ENCODE data around the gene PEX26.
A peak's percentile ranks its signal among the peaks of the same experiment; 100 is the strongest.

PEX26 gene

DNA sequence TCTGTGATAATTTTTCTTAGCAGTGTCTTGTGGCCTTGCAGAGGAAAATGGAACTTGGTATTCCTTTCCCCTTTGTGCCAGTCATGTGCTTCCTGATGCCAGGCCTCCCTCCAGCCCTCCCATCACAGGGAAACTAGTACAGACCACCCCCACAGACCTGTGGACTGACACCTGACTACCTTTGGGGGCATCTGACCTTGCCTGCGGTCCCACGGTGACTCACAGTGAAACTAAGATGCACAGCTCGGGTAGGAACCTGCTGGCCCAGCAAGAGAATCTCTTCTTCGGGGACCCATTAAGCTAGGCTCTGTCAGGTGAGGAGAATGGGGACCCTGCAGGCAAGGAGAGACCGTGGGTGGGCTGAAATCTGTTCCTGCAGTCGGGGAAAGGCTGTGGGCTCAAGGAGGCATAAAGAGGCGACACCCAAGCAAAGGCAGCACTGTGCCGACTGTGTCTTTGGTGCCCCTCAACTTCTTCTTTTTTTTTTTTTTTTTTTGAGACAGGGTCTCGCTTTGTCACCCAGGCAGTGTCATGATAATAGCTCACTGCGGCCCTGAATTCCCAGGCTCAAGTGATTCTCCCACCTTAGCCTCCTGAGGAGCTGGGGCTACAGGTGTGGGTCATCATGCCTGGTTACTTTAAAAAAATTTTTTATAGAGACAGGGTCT is 20.8 kb upstream of the PEX26 start:
- peak; percentile 41 for DNase-seq (ENCODE audit: low read depth)
- TF ChIP-seq, protein P1, sequence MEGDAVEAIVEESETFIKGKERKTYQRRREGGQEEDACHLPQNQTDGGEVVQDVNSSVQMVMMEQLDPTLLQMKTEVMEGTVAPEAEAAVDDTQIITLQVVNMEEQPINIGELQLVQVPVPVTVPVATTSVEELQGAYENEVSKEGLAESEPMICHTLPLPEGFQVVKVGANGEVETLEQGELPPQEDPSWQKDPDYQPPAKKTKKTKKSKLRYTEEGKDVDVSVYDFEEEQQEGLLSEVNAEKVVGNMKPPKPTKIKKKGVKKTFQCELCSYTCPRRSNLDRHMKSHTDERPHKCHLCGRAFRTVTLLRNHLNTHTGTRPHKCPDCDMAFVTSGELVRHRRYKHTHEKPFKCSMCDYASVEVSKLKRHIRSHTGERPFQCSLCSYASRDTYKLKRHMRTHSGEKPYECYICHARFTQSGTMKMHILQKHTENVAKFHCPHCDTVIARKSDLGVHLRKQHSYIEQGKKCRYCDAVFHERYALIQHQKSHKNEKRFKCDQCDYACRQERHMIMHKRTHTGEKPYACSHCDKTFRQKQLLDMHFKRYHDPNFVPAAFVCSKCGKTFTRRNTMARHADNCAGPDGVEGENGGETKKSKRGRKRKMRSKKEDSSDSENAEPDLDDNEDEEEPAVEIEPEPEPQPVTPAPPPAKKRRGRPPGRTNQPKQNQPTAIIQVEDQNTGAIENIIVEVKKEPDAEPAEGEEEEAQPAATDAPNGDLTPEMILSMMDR (IDR thresholded peaks at IDR 0.05; ENCODE audit: insufficient read depth, low read depth, low read length, missing control alignments): no peak
- H3K4me3 ChIP-seq (ENCODE audit: low read length): no peak overlapping the region

DNA sequence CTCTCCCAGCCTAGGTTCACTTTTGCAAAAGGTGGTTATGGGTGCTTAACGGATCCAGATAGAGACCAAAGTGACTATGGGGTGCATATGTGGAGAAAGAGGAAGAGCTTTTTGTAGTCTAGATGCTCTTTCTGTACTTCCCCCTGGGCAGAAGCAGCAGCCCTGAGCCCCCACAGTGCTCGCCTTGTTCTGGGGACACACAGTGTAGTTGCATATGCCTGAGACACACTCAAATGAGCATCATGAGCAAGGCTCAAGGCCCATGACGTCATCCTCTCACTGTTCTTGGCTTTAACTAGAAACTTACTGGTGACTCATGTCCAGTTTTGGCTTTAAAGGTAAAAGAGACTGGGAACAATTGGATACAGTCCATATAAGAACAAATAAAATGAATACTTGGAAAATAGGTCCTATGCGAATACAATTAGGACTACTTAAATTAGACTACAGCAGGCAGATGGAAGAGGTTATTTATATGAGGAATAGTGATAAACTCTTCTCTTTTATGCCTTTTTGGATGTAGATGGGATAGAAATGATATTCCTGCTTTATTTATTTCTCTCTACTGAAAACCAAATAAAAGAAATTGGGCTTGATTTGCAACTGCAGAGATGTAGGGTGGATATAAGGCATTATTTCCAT is 20.1 kb upstream of the PEX26 start:
- DNase-seq (ENCODE audit: low read depth): peak; percentile 98
- no peak overlapping the region for H3K4me3 ChIP-seq (ENCODE audit: low read length)
- TF ChIP-seq, protein P1 (IDR thresholded peaks at IDR 0.05; ENCODE audit: insufficient read depth, low read depth, low read length, missing control alignments): no peak

DNA sequence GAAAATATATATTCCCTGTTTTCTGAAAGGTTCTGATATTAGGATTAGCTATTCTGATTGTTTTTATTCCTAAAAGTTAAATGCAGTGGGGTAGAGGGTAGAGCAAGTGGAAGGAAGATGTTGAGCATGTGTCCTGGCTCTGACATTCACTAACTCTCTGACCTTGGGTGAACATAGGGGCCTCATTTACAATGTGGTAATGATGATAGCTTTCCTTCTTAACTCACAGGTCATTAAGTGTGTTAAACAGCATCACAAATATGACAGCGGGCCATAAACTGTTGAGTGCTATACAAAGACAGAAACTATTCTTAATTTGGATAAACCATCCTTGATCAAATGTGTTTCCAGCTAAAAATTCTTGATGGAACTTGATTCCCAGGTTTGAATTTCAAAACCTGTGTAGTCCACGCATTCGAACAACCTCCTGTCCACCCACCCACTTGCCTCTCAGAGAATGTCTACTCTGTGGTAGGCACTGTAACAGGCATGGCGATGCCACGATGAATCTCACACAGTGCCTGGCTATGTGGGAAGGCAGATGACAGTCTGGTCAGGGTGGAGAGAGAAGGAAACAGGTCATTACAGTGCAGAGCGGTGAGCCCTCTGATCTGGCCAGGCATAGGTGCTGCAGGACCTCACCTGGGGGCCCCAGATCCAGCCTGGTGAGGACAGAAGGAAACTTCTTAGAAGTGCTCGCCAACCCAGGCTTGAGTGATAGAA is 19.3 kb upstream of the PEX26 start:
- no peak overlapping the region for H3K4me3 ChIP-seq (ENCODE audit: low read length)
- TF ChIP-seq, protein P1 (IDR thresholded peaks at IDR 0.05; ENCODE audit: insufficient read depth, low read depth, low read length, missing control alignments): no peak
- no peak for DNase-seq (ENCODE audit: low read depth)

DNA sequence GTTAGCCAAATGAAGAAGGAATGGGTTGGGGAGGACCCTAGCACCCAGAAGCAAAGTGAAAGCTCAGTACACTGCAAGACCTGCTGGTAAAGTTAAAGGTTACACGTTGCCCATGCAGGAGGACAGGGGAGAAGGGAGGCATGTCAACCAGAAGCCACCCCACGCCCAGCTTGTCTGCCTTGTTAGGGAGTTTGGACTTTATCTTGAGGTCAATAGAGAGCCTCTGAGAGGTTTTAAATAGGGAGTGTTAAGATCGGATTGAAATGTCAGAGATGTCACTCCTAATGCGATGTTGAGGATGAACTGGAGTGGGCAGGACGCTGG is 18.7 kb upstream of the PEX26 start:
- no peak overlapping the region for H3K4me3 ChIP-seq (ENCODE audit: low read length)
- TF ChIP-seq, protein P1 (IDR thresholded peaks at IDR 0.05; ENCODE audit: insufficient read depth, low read depth, low read length, missing control alignments): no peak
- no peak for DNase-seq (ENCODE audit: low read depth)

DNA sequence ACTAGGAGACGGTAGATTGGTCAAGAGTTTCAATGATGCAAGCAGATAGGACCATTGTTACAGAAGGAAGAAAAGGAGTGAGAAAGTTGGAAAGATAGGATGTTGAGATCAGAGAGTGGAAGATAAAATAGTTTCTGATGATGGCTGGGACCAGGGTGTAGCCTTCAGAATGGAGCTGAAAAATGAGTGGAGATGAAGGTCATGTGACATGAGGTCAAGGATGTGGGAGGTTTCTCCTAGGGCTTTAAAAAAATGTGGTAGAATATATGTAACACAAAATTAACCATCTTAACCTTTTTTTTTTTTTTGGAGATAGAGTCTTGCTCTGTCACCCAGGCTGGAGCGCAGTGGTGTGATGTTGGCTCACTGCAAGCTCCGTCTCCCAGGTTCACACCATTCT is 18.3 kb upstream of the PEX26 start:
- TF ChIP-seq, protein P1 (IDR thresholded peaks at IDR 0.05; ENCODE audit: insufficient read depth, low read depth, low read length, missing control alignments): no peak
- DNase-seq (ENCODE audit: low read depth): no peak
- H3K4me3 ChIP-seq (ENCODE audit: low read length): no peak overlapping the region

DNA sequence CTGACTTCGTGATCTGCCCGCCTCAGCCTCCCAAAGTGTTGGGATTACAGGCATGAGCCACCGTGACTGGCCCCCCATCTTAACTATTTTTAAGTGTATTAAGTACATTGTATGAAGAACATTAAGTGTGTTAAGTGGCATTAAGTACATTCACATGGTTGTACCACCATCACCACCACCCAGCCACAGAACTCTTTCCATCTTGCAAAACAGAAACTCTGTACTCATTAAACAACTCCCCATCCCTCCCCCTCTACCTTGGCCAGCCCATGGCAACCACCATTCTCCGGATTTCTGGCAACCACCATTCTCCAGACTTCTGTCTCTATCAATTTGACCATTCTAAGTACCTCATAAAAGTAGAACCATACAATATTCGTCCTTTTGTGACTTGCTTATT is 17.8 kb upstream of the PEX26 start:
- no peak for DNase-seq (ENCODE audit: low read depth)
- H3K4me3 ChIP-seq (ENCODE audit: low read length): no peak overlapping the region
- TF ChIP-seq, protein P1 (IDR thresholded peaks at IDR 0.05; ENCODE audit: insufficient read depth, low read depth, low read length, missing control alignments): no peak

Measured in epithelial cell of esophagus (primary cell).